GM12872 (cell line): ENCODE measurements around the gene SREBF1.

Experiments used
- TF ChIP-seq, protein P1 (sequence below): IDR thresholded peaks from 3 replicates; pipeline ENCODE4 v1.5.1; 2011; ENCODE audit warnings: low read depth, mild to moderate bottlenecking, low read length, moderate library complexity; ENCODE audit not compliant: insufficient read depth

SREBF1 gene

DNA sequence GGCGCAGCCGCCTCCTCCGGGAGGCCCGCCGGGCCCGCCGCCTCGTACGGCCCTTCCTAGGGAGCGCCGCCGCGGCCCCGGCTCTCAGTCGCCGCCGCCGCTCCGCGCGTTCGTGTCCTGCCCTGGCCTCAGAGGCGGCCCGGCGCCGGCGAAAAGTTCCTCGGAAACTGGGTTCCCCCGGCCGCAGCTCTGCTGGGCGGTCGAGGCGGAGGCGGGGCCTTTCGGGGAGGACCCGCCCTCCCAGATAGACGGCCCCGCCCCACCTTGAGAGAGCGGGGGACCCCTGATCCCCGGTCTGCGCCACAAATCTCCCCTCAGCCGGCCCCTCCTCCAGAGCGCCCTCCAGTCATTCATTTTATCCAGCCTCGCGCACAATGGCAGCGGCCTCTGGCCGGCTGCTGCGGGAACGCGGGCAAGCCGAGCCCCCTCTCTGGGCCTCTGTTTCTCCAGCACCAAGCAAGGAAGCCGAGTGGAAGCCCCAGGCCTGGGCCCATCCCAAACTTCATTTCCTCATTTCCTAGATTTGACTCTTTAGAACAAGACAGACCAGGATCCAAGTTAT, at the start of gene SREBF1:
TSS of gene SREBF1 (minus strand) at position 169 of the 562 bp plus-strand sequence. CDS start 169 bp downstream, outside the sequence.
- TF ChIP-seq, protein P1, sequence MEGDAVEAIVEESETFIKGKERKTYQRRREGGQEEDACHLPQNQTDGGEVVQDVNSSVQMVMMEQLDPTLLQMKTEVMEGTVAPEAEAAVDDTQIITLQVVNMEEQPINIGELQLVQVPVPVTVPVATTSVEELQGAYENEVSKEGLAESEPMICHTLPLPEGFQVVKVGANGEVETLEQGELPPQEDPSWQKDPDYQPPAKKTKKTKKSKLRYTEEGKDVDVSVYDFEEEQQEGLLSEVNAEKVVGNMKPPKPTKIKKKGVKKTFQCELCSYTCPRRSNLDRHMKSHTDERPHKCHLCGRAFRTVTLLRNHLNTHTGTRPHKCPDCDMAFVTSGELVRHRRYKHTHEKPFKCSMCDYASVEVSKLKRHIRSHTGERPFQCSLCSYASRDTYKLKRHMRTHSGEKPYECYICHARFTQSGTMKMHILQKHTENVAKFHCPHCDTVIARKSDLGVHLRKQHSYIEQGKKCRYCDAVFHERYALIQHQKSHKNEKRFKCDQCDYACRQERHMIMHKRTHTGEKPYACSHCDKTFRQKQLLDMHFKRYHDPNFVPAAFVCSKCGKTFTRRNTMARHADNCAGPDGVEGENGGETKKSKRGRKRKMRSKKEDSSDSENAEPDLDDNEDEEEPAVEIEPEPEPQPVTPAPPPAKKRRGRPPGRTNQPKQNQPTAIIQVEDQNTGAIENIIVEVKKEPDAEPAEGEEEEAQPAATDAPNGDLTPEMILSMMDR, result no peak

DNA sequence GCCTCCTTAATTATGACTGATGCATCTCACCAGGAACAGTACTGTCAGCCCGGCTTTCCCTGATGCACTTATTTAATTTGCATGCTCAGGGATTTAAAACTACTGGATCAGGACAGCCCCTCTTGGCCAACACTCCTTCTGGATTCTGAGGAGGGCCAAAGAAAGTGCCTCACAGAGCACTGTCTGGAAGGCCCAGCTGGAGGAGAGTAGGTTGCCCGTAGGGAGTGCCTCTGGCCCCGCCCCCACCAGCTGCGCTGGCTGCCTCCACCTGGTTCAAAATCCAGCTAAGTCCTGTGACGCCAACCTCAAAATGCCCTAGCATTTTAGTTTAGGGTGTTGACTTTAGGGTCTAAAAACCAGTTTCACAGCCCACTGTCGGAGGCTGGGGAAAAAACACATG, 49.4 kb upstream of the SREBF1 start:
- TF ChIP-seq, protein P1, result no peak

DNA sequence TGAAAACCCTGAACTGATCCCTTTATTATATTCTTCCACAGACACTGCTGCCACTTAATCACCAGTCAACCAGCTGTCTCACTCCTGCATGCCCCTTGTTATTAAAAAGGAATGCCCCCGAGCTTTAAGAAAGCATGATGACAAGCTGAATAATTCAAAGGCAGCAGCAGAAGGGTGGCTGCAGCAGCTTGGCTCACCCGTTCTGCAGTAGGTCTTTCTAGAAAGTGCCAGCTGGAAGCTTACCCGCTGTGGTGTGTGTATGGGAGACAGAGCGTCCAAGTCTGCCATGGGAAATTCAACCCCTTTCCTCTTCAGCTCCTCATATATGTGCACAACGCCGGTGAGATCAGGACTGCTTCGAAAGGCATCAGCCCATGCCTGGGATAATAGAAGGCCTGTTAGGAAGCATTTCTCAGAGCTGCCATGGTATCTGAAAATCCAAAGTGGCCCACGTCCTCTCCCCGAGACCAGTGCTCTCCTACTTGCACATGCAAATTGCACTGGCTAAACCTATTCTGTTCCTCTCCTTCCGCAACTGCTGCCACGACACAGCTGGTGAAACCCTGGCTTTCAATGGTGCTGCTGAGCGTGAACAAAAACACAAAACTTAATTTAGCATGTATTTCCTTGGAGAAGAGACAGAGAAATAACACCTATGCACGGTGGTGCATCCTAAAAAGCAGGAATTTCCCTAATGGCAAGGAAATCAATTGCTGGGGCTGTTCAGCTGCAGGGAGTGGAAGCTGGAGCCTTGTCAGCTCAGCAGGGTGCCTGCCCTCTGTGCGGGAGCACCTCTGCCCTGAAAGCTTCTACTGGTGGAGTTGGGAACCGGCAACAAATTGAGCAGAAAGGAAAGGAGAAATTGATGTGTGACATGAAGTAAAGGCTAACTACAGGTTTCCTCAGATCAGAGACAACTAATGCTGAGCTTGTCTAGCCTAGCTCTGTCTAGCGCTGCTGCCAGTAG, 47.9 kb upstream of the SREBF1 start:
- TF ChIP-seq, protein P1, result no peak

DNA sequence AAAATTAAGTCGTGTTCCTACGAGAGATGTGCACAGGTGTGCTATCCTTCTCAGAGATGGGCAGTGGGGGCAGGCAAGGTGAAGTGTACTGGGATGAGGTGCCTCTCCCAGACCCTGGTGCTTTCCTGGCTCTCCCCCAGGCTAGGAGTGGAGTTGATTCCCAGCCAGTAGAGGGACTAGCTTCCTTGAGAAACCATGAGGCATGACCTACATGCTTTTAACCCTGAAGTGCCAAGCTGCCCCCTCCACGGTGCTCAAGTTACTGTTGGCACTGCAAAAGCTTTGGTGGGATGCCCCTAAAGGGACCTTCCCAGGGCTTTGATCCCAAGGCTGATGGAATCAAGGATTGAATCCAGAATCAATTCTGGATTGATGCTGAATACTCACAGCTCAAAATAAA, 47.0 kb upstream of the SREBF1 start:
- TF ChIP-seq, protein P1, result no peak

DNA sequence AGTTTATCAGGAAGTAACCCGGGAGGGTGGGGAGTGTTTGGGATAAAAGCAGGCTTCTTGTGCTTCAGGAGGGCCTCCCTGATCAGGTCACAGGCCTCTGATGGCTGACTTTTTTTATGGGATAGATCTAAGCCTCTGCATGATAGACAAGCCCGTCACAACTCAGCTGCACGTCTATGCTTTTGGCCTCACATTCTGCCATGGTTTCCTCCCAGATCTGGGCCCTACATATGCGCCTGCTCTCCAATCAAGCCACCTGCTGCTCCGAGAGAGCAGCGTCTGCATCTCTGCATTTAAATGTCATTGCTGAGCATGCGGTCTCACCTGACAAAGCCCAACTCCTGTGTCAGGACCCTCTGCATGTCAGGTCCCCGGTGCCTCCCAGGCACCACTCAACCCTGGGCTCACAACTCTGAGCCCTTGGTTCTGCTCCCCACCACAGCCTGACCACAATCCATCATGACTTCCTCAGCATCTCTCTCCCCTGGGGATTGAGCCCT, 45.3 kb upstream of the SREBF1 start:
- TF ChIP-seq, protein P1, result no peak

DNA sequence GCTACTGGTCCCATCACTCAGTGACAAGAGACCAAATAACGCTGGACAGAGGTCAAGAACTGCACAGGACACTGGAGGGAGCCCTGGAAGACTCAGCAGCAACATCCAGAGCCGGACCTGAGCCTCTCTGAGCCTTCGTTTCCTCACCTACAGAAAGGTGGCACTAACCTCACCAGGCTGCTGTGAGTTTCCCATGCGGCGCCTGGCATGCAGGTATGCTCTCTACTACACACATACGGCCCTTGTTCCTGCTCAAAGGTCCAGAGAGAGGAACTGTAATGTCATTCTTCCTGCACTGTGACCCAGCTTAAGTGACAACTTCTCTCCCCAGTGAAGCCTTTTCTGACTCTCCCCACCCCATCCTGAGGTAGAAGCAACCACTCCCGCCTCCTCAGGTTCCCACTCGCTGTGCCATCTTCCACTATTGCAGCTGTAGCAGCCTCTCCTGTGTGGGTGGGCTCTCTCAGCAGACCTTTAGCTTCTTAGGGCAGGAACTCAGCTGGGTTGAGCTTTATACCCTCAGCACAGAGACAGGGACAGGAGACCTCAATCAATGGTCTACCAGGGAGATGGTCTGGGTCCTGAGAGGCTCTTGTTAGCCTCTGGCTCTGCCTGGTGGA, 43.9 kb upstream of the SREBF1 start:
- TF ChIP-seq, protein P1, result no peak
